Ishikawa (cell line): Measurements from ENCODE around the gene DOK7.

Experiments used
- CEBPB ChIP-seq: IDR thresholded peaks from 2 replicates; pipeline ENCODE4 v1.6.1; 2012
- CREB1 ChIP-seq: IDR thresholded peaks from 2 replicates; pipeline ENCODE4 v1.6.1; 2012; ENCODE audit warnings: low read depth
- EGR1 ChIP-seq: IDR thresholded peaks from 2 replicates; pipeline ENCODE4 v1.6.1; 2012
- EP300 ChIP-seq: IDR thresholded peaks from 2 replicates; pipeline ENCODE4 v1.6.1; 2012; ENCODE audit warnings: borderline replicate concordance
- FOXM1 ChIP-seq: IDR thresholded peaks from 2 replicates; pipeline ENCODE4 v1.6.1; 2012; ENCODE audit warnings: low read depth, borderline replicate concordance
- MAX ChIP-seq: IDR thresholded peaks from 2 replicates; pipeline ENCODE4 v1.6.1; 2012
- NFIC ChIP-seq: IDR thresholded peaks from 2 replicates; pipeline ENCODE4 v1.6.1; 2012
- RAD21 ChIP-seq: IDR thresholded peaks from 2 replicates; pipeline ENCODE4 v1.6.1; 2012; ENCODE audit warnings: low read depth
- REST ChIP-seq: IDR thresholded peaks from 2 replicates; pipeline ENCODE4 v1.6.1; 2012; ENCODE audit warnings: low read depth, mild to moderate bottlenecking
- TAF1 ChIP-seq: IDR thresholded peaks from 2 replicates; pipeline ENCODE4 v1.6.1; 2012; ENCODE audit warnings: low read depth, mild to moderate bottlenecking
- TCF12 ChIP-seq: IDR thresholded peaks from 2 replicates; pipeline ENCODE4 v1.6.1; 2012; ENCODE audit warnings: low read depth
- TEAD4 ChIP-seq: IDR thresholded peaks from 2 replicates; pipeline ENCODE4 v1.6.1; 2012
- USF1 ChIP-seq: IDR thresholded peaks from 2 replicates; pipeline ENCODE4 v1.6.1; 2012
- YY1 ChIP-seq: IDR thresholded peaks from 2 replicates; pipeline ENCODE4 v1.6.1; 2012; ENCODE audit warnings: low read depth
- ZBTB7A ChIP-seq: IDR thresholded peaks from 2 replicates; pipeline ENCODE4 v1.6.1; 2012; ENCODE audit warnings: low read depth

The DOK7 gene

GRCh38 chr4:3427134-3427476 lies 36.0 kb upstream of the DOK7 start:
- TF ChIP-seq REST (no peak), EGR1 (no peak), TEAD4 (no peak), ZBTB7A (no peak), TCF12 (no peak), EP300 (no peak), MAX (no peak), FOXM1 (no peak)

- no peak for TF ChIP-seq EP300
- TF ChIP-seq RAD21 = no peak
- no peak for TF ChIP-seq USF1
- TF ChIP-seq TEAD4 = no peak
- no peak for TF ChIP-seq NFIC
- no peak for TF ChIP-seq MAX
- no peak for TF ChIP-seq TAF1
- no peak for TF ChIP-seq ZBTB7A
- TF ChIP-seq TCF12 = no peak
- no peak for TF ChIP-seq EGR1
- no peak for TF ChIP-seq CREB1
Measured at GRCh38 chr4:3427706-3428446, 35.2 kb upstream of the DOK7 start.

GRCh38 chr4:3429651-3430050 lies 33.5 kb upstream of the DOK7 start:
- no peak for TF ChIP-seq CEBPB
- no peak for TF ChIP-seq REST
- TF ChIP-seq RAD21 = no peak
- TF ChIP-seq USF1 = no peak
- no peak for TF ChIP-seq EP300
- TF ChIP-seq MAX = no peak
- TF ChIP-seq EGR1 = no peak
- no peak for TF ChIP-seq NFIC
- no peak for TF ChIP-seq TAF1
- TF ChIP-seq CREB1 = no peak
- TF ChIP-seq TCF12 = no peak
- TF ChIP-seq TEAD4 = no peak
- TF ChIP-seq FOXM1 = no peak

- TF ChIP-seq REST (no peak), EP300 (no peak), NFIC (no peak), CREB1 (no peak), TAF1 (no peak), FOXM1 (no peak), YY1 (no peak), EGR1 (no peak), CEBPB (no peak), USF1 (no peak), MAX (no peak), TEAD4 (no peak), RAD21 (no peak), ZBTB7A (no peak), TCF12 (no peak)
Measured at GRCh38 chr4:3430524-3430923, 32.6 kb upstream of the DOK7 start.
